ENCODE results near the gene SPG11. TPM values are rescaled to one million over a fixed set of nuclear protein-coding genes. Genes with fewer than 3 reads are reported as not detected.
A peak's percentile ranks its signal among the peaks of the same experiment; 100 is the strongest.

SPG11 gene
- total and polyA plus RNA-seq, 2 of the 13 experiments (the other 11 are each of a cell fraction or from before 2014, with no cell fraction given): 31.5 to 40.7 TPM

- TF ChIP-seq ZC3H13 (CRISPR knock-in tag; IDR thresholded peaks at IDR 0.05): peak; percentile 81
- no peak for TF ChIP-seq AKAP8 (CRISPR knock-in tag; IDR thresholded peaks at IDR 0.05)
- no peak for TF ChIP-seq FOXP1 (IDR thresholded peaks at IDR 0.05)
- TF ChIP-seq FOXP1 (CRISPR knock-in tag; IDR thresholded peaks at IDR 0.05): no peak
- peak; percentile 63; the same call in 1 of the 2 replicates for TF ChIP-seq ZNF33B (CRISPR knock-in tag; IDR thresholded peaks at IDR 0.05)
- TF ChIP-seq KAT2B (IDR thresholded peaks at IDR 0.05; ENCODE audit: borderline replicate concordance, low read depth, low read length): no peak
- TF ChIP-seq SOX6 (IDR thresholded peaks at IDR 0.05): no peak
- TF ChIP-seq SOX6 (CRISPR knock-in tag; IDR thresholded peaks at IDR 0.05): peak; percentile 78
- TF ChIP-seq POGK (CRISPR knock-in tag; conservative IDR thresholded peaks at IDR 0.05): peak; percentile 89
- peak; percentile 79 for TF ChIP-seq ZNF770 (CRISPR knock-in tag; IDR thresholded peaks at IDR 0.05)
- TF ChIP-seq ZNF235 (CRISPR knock-in tag; IDR thresholded peaks at IDR 0.05; ENCODE audit: borderline replicate concordance): no peak
- no peak for TF ChIP-seq ZNF616 (CRISPR knock-in tag; IDR thresholded peaks at IDR 0.05; ENCODE audit: low read depth)
- TF ChIP-seq TGIF2 (CRISPR knock-in tag; IDR thresholded peaks at IDR 0.05): peak; percentile 77
- no peak for TF ChIP-seq ZNF781 (CRISPR knock-in tag; IDR thresholded peaks at IDR 0.05; ENCODE audit: borderline replicate concordance, not compliant biosample characterization)
- no peak for TF ChIP-seq DMTF1 (CRISPR knock-in tag; IDR thresholded peaks at IDR 0.05)
- peak; percentile 95 for TF ChIP-seq ZHX2 (IDR thresholded peaks at IDR 0.05; ENCODE audit: low read depth)
- TF ChIP-seq ZHX2 (CRISPR knock-in tag; IDR thresholded peaks at IDR 0.05; ENCODE audit: borderline replicate concordance): peak; percentile 83; the same call in 1 of the 2 replicates
These were observed at the start of gene SPG11 (continued) for GRCh38 chr15:44663410-44664308.
